ENCODE measurements around the gene FAM90A26.
A peak's percentile ranks its signal among the peaks of the same experiment; 100 is the strongest.
"Not testable (repeated sequence)": the region's sequence is repeated elsewhere in the genome, so short reads cannot be mapped to it uniquely, and the experiment has no call there.

Gene FAM90A26

DNA sequence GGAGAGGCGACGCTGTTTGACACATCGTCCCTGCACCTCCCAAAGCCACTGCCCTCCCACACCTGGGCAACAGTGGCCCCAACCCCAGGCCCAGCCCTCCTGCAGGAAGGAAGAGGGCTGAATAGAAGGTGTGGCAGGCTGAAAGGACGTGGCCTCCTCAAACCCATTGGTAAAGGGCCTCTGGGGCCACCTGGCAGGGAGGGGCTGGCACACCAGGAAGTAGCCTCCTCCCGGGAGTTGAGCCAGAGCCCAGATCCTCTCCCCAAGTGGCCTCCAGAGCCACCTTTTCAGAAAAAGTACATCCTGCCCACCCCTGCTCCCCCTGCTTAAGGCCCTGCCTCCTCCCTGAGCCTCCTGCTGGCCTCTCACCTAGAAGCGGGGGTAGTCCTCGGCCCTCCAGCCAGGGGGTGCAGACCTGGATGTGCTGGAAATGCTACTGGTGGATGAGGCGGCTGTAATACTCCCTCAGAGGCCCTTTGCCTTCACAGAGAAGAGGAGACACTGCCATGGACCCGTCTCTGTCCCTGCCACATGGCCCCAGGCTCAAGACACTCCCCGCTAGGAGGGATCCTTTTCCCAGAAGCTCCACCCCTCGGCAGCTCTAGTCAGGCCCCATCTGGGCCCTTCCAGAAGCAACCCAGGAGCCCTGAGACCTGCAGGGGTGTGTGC lies at the start of gene FAM90A26:
Gene FAM90A26, plus strand, starts transcription at position 619 of the 669 bp plus-strand sequence. CDS start 2,764 bp downstream, outside the sequence.
- not testable (repeated sequence) for DNase-seq (ENCODE audit: low read depth)

GRCh38 chr4:9122711-9123110 lies 47.5 kb upstream of the FAM90A26 start:
- not testable (repeated sequence) for DNase-seq (ENCODE audit: low read depth)

GRCh38 chr4:9123572-9124007 lies 46.6 kb upstream of the FAM90A26 start:
- peak; percentile 4 for DNase-seq (ENCODE audit: low read depth)

- not testable (repeated sequence) for DNase-seq (ENCODE audit: low read depth)
Observed at GRCh38 chr4:9125601-9126161, 44.5 kb upstream of the FAM90A26 start.

GRCh38 chr4:9131420-9131819 lies 38.8 kb upstream of the FAM90A26 start:
- not testable (repeated sequence) for DNase-seq (ENCODE audit: low read depth)

DNA sequence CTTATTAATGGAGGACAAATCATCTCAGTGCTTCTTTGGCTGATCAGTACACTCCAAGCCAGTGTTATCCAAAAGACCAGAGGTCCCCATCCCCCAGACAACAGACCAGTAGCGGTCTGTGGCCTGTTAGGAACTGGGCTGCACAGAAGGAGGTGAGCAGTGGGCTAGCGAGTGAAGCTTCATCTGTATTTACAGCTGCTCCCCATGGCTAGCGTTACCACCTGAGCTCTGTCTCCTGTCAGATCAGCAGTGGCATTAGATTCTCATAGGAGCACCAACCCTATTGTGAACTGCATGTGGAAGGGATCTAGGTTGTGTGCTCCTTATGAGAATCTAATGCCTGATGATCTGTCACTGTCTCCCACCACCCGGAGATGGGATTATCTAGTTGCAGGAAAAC lies 37.4 kb upstream of the FAM90A26 start:
- DNase-seq (ENCODE audit: low read depth): not testable (repeated sequence)

GRCh38 chr4:9134011-9134410 lies 36.2 kb upstream of the FAM90A26 start:
- DNase-seq (ENCODE audit: low read depth): not testable (repeated sequence)

- not testable (repeated sequence) for DNase-seq (ENCODE audit: low read depth)
Observed at GRCh38 chr4:9134556-9134955, 35.7 kb upstream of the FAM90A26 start.

DNA sequence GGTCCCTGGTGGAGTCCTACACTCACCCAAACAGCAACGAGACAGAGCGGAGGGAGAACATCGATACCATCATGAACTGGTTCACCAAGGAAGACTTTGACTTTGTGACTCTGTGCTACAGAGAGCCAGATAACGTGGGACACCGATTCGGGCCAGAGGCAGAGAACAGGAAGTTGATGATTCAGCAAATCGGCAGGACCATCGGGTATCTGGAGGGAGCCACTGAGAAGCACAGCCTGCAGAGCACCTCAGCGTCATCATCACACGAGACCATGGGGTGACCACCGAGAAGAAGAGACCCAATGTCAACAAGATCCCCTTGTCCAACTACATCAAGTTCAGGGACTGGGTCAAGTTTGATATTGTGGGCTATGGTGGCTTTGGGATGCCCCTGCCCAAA lies 29.2 kb upstream of the FAM90A26 start:
- DNase-seq (ENCODE audit: low read depth): not testable (repeated sequence)

DNA sequence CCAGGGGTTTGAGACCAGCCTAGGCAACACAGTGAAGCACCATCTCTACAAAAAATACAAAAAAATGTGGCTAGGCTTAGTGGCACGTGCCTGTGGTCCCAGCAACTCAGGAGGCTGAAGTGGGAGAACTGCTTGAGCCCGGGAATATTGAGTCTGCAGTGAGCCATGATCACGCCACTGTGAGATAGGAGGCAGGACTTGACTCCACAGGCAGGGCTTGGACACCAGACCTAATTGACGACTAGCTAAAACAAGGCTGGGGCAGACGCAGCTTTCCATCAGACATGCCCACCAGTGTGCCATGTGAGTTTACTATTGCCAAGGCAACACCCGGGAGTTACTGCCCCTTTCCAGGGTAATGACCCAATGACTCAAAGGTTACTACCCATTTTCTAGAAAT lies 27.4 kb upstream of the FAM90A26 start:
- DNase-seq (ENCODE audit: low read depth): not testable (repeated sequence)

- DNase-seq (ENCODE audit: low read depth): no peak
Observed at GRCh38 chr4:9143421-9144080, 26.7 kb upstream of the FAM90A26 start.

DNA sequence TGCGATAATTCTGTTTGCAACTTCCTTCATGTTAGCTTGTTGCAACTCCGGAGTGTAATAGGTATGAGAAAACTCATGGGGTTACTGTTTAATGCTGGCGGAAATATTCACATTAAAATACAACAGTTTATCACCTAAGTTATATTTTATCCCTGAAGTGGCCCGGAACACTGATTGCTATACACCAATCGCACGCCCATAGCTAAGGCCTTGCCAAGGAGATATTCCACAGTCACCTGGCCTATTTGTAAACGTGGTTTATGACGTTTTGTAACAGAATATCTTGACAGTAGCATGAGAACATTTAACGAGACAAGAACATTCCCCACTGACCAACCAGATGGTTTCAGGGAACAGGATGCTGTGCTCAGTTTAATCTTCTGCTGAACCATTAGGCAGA lies 23.2 kb upstream of the FAM90A26 start:
- DNase-seq (ENCODE audit: low read depth): no peak

DNA sequence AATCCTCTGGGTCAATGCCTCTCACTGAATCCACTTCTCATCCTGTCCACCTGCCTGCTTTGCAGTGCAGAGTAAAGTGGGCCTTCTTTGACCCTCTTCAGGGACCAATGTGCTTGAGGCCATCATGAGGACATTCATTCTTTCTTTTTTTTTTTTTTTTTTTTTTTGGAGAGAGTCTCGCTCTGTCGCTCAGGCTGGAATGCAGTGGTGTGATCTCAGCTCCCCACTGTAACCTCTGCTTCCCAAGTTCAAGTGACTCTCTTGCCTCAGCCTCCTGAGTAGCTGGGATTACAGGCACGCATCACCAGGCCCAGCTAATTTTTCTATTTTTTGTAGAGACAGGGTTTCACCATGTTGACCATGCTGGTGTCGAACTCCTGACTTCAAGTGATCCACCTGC lies 22.8 kb upstream of the FAM90A26 start:
- DNase-seq (ENCODE audit: low read depth): not testable (repeated sequence)

DNA sequence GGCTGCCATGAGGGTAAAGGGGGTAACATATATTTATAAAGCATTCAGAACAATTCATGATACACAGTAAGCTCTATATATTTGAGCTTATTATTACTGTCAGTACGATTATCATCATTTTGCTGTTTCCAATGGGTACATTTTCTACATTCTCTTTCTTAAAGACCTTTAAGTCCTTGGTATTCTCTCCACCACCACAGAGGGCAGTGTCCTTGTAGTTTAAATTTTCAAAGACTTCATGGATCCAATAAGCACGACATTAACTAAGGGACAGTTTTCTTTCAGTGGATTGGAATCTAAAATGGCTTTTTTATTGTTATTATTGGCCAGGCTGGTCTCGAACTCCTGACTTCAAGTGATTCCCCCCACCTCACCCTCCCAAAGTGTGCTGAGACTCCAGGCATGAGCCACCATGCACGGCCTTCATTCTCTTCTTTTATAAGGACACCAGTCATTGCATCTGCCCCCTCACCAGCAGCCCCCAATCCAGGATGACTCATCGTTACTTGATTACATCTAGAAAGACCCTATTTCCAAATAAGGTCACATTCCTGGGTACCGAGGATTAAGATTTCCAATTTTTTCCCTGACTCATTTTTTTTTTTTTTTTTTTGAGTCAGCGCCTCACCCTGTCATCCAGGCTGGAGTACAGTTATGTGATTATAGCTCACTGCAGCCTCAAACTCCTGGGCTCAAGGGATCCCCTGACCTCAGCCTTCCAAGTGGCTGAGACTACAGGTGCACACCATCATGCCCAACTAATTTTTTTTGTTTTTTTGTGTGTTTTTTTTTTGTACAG lies 21.4 kb upstream of the FAM90A26 start:
- DNase-seq (ENCODE audit: low read depth): not testable (repeated sequence)

- not testable (repeated sequence) for DNase-seq (ENCODE audit: low read depth)
Observed at GRCh38 chr4:9151809-9152179, 18.4 kb upstream of the FAM90A26 start.

DNA sequence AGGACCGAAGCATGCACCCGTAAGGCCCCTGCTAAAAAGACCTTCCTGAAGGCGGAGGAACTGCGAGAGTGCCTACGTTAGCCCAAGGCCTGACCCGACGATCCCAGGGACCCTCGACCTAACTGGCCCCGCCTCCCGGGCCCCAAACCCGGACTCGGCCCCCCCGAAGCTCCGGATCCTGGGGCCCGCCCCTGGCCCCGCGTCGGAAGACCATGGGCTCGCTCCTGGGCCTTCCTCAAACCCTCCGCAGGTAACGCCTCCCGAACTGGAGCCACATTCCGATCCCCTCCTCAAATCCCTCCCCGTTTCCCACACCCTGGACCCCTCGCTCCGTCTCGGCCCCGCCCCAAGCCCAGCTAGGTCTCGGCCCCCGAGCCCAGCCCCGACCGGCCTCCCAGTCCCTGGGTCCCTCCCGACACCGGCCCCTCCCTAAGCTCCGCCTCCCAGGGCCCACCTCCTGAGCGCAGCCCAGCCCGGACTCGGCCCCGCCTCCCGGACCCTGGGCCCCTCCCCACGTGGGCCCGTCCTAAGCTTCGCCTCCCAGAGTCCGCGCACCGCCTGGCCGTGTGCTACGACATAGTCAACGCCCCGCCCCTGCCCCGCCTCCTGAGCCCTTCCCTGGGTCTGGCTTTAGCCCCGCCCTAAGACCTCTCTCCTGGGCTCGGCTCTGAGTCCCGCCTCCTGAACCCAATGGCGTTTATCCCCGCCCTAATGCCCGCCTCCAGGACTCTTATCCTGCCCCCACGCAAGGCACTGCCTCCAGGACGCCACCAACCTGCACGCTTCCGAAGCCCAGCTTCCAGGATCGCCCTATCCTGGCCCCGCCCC lies 17.8 kb upstream of the FAM90A26 start:
- DNase-seq (ENCODE audit: low read depth): peak; percentile 90

- DNase-seq (ENCODE audit: low read depth): peak; percentile 92
Observed at GRCh38 chr4:9153008-9153570, 17.1 kb upstream of the FAM90A26 start.

- DNase-seq (ENCODE audit: low read depth): not testable (repeated sequence)
Observed at GRCh38 chr4:9153571-9154157, 16.5 kb upstream of the FAM90A26 start.

DNA sequence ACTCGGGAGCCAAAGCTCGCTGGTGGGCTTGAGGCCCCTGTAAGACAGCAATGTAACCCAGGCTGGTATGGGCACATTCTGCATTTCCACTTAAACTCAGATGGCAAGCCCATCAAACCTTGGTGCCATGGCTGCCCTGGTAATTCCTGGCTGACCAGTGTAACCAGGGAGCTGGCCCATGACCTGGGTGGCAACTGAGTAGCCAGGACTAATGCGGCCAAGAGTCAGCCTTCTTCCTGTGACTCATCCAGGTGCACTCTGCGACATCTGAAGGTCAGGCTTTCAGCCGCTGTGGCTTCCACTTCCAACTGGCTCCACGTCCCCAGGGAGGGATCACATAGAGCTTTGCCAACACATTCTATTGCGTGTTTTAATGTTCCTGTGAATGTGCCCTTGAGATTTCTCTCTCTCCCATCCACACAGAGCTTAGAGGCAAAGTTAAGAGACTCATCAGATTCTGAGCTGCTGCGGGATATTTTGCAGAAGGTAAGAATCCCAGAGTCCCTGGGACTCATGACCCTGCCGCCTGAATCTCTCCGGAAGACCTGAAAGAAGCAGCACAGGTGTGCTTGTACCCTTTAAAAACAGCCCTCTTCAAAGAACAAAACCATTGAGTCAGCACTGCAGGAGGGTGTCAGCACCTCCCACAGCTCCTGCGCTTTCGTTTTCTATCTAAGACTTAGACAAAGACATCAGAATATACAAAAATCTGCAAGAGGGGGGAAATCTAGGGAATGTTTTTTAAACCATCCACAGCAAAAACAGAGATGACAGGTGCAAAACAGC lies 14.9 kb upstream of the FAM90A26 start:
- DNase-seq (ENCODE audit: low read depth): not testable (repeated sequence)

DNA sequence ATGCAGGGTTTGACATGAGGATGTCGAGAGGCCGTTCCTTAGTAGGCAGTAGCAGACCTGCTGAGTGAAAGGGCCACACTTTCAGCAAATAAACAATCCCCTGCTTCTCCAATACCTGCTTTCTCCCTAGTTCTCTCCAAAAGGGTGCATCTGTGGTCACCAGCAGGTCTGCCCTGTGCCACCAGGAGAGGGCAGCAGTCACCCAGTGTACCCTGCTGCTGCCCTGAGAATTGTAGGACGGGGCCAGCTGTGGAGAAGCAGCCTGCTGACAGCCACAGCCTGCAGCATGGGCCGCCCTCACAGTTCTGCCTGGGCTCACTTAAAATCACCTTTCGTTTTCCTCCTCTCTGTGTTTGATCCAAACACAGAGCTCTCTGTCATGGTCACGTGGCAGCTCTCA lies 11.8 kb upstream of the FAM90A26 start:
- not testable (repeated sequence) for DNase-seq (ENCODE audit: low read depth)

Data from stimulated activated CD8-positive, alpha-beta memory T cell treated with anti-CD3 and anti-CD28 coated beads, Interleukin-7, amount 100 ng/mL, for 24 hours (primary cell).